WTC11 (cell line): ENCODE measurements around the gene C19orf44. TPM values are rescaled to one million over a fixed set of nuclear protein-coding genes. Genes with fewer than 3 reads are reported as not detected.

Source experiments
- ATAC-seq: fragments of 200-7000 bp; cut with Tn5 transposase; 2 replicates; pipeline ENCODE4 v1.10.0; 2021; ENCODE audit warnings: mild to moderate bottlenecking, moderate library complexity
- CTCF ChIA-PET: fragments of 300-600 bp; sonication (Branson Sonifier 250); formaldehyde crosslinking; loops from one replicate; lab custom pipeline; 2021; ENCODE audit warnings: antibody characterized with exemption; lab: Charles Lee
- POLR2A ChIA-PET: fragments of 350-600 bp; sonication (Branson Sonifier 250); formaldehyde crosslinking; loops from one replicate; lab custom pipeline; 2021; ENCODE audit warnings: antibody characterized with exemption; lab: Charles Lee
- DNase-seq: peaks from one replicate; pipeline ENCODE4 v3.0.0; 2021; ENCODE audit warnings: low spot score
- H3K27ac Mint-ChIP-seq: 2 replicates; pipeline ENCODE4 v1.8.0; 2021; ENCODE audit warnings: mixed read lengths
- H3K27me3 Mint-ChIP-seq: 2 replicates; pipeline ENCODE4 v1.8.0; 2021; ENCODE audit warnings: low read depth, mild to moderate bottlenecking, moderate library complexity, mixed read lengths
- H3K36me3 Mint-ChIP-seq: 2 replicates; pipeline ENCODE4 v1.8.0; 2021; ENCODE audit warnings: mixed read lengths
- H3K4me1 Mint-ChIP-seq: 2 replicates; pipeline ENCODE4 v1.8.0; 2022; ENCODE audit warnings: mixed read lengths
- H3K4me3 Mint-ChIP-seq: 2 replicates; pipeline ENCODE4 v1.8.0; 2021; ENCODE audit warnings: mild to moderate bottlenecking, moderate library complexity, mixed read lengths
- H3K9me3 Mint-ChIP-seq: 2 replicates; pipeline ENCODE4 v1.8.0; 2021; ENCODE audit warnings: mixed read lengths
- ATF1 ChIP-seq: sonication (generic); formaldehyde crosslinking; IDR thresholded peaks from 2 replicates; pipeline ENCODE4 v1.8.1; 2023; ENCODE audit warnings: mild to moderate bottlenecking, moderate library complexity, missing genetic modification reagents
- CREM ChIP-seq: sonication (generic); formaldehyde crosslinking; IDR thresholded peaks from 2 replicates; pipeline ENCODE4 v1.8.1; 2022; ENCODE audit warnings: mild to moderate bottlenecking, missing genetic modification reagents, moderate library complexity
- ELF4 ChIP-seq: sonication (generic); formaldehyde crosslinking; IDR thresholded peaks from 2 replicates; pipeline ENCODE4 v1.8.1; 2022; ENCODE audit warnings: low read depth, mild to moderate bottlenecking, moderate library complexity, missing genetic modification reagents
- GABPB1 ChIP-seq: sonication (generic); formaldehyde crosslinking; IDR thresholded peaks from 2 replicates; pipeline ENCODE4 v1.8.1; 2023; ENCODE audit warnings: mild to moderate bottlenecking, missing genetic modification reagents
- MXD4 ChIP-seq: fragments of 250-450 bp; sonication (Bioruptor Pico); IDR thresholded peaks from 2 replicates; pipeline ENCODE4 v1.8.0; 2021; ENCODE audit warnings: mild to moderate bottlenecking, moderate library complexity, borderline replicate concordance
- NFE2L1 ChIP-seq: sonication (generic); formaldehyde crosslinking; IDR thresholded peaks from 2 replicates; pipeline ENCODE4 v1.8.1; 2023; ENCODE audit warnings: missing genetic modification reagents
- OVOL2 ChIP-seq: fragments of 250-450 bp; sonication (Bioruptor Pico); IDR thresholded peaks from 2 replicates; pipeline ENCODE4 v1.9.0; 2021; ENCODE audit warnings: mild to moderate bottlenecking, borderline replicate concordance
- RELA ChIP-seq: sonication (generic); formaldehyde crosslinking; IDR thresholded peaks from 2 replicates; pipeline ENCODE4 v1.8.1; 2022; ENCODE audit warnings: missing genetic modification reagents, mild to moderate bottlenecking, borderline replicate concordance
- SMAD3 ChIP-seq: sonication (generic); formaldehyde crosslinking; IDR thresholded peaks from 2 replicates; pipeline ENCODE4 v1.8.0; 2022; ENCODE audit warnings: missing genetic modification reagents, mild to moderate bottlenecking, borderline replicate concordance
- SMAD4 ChIP-seq: sonication (generic); formaldehyde crosslinking; IDR thresholded peaks from 2 replicates; pipeline ENCODE4 v1.8.0; 2022; ENCODE audit warnings: mild to moderate bottlenecking, missing genetic modification reagents
- SP1 ChIP-seq: sonication (generic); formaldehyde crosslinking; conservative IDR thresholded peaks from 2 replicates; pipeline ENCODE4 v1.8.1; 2022; ENCODE audit warnings: missing genetic modification reagents
- ZNF138 ChIP-seq: sonication (generic); formaldehyde crosslinking; conservative IDR thresholded peaks from 2 replicates; pipeline ENCODE4 v1.8.1; 2022; ENCODE audit warnings: mild to moderate bottlenecking, moderate library complexity, missing genetic modification reagents
- ZNF232 ChIP-seq: sonication (generic); formaldehyde crosslinking; IDR thresholded peaks from 2 replicates; pipeline ENCODE4 v1.8.0; 2022; ENCODE audit warnings: mild to moderate bottlenecking, missing genetic modification reagents
- total RNA-seq: library from RNA; stranded (reverse); gene quantifications from 3 replicates; pipeline ENCODE4 v1.2.3, GENCODE V29; 2021
- TF ChIP-seq, protein P1 (sequence below): sonication (generic); formaldehyde crosslinking; IDR thresholded peaks from 2 replicates; pipeline ENCODE4 v1.8.1; 2023; ENCODE audit warnings: mild to moderate bottlenecking, missing genetic modification reagents
- TF ChIP-seq, protein P2 (sequence below): fragments of 250-450 bp; sonication (Bioruptor Pico); IDR thresholded peaks from 2 replicates; pipeline ENCODE4 v2.1.2; 2022; ENCODE audit warnings: mild to moderate bottlenecking, moderate library complexity
- TF ChIP-seq, protein P3 (sequence below): sonication (generic); formaldehyde crosslinking; IDR thresholded peaks from 2 replicates; pipeline ENCODE4 v1.8.0; 2022; ENCODE audit warnings: mild to moderate bottlenecking, missing genetic modification reagents
- TF ChIP-seq, protein P4 (sequence below): sonication (generic); formaldehyde crosslinking; IDR thresholded peaks from 2 replicates; pipeline ENCODE4 v1.8.1; 2022; ENCODE audit warnings: missing genetic modification reagents, borderline replicate concordance
- TF ChIP-seq, protein P5 (sequence below): sonication (generic); formaldehyde crosslinking; conservative IDR thresholded peaks from 2 replicates; pipeline ENCODE4 v1.8.1; 2022; ENCODE audit warnings: mild to moderate bottlenecking, missing genetic modification reagents
- TF ChIP-seq, protein P6 (sequence below): sonication (generic); formaldehyde crosslinking; IDR thresholded peaks from 2 replicates; pipeline ENCODE4 v1.8.1; 2022; ENCODE audit warnings: low read depth, mild to moderate bottlenecking, moderate library complexity, missing genetic modification reagents, borderline replicate concordance
- TF ChIP-seq, protein P7 (sequence below): sonication (generic); formaldehyde crosslinking; IDR thresholded peaks from 2 replicates; pipeline ENCODE4 v1.8.1; 2022; ENCODE audit warnings: low read depth, missing genetic modification reagents, borderline replicate concordance

The C19orf44 gene
- total RNA-seq, 1 experiment from 2014 or later, result 4.1 TPM

DNA sequence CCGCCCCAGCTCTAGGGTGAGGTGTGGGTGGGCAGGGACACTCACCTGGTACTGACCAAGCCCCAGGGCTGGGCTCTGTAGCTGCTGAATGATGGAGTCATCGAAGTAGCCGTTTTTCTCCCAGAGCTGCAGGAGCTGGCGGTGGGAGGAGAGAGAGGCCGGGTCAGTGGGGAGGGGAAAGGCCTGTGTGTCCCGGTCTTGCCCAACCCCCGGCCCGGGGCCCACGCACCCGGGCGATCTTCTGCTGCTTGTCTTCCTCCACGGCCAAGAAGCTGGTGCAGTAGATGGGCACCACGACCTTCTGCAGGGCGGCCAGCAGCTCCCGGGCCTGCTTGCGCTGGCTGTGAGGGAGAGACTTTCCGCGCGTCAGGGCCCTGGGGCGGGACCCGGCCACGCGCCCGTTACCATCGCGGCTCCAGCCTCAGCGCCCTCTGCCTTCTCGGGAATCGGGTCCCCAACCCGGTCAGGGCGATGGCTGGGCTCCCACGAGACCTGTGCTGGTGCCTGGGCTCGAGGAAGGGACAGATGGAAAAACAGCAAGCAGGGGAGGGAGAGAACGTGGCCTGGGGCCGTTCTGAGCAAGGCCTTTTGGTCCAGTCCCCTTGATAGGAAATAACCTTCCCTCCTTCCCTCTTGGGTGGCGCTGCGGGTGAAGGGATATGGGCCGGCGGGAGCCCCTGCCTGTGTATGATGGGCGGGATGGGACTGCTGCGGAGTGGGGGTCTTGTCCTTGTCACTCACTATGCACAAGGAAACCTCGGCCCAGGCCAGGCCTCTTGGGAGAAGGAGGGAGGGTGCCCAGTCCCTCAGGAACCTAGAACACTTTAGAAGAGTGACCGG, 34.6 kb downstream of the C19orf44 start:
- H3K36me3 Mint-ChIP-seq, result peaks cover 66% of the 10 kb centered on the region
- no peaks in the 10 kb centered on the region for H3K9me3 Mint-ChIP-seq
- H3K27ac Mint-ChIP-seq, result no peak overlapping the region
- no peaks in the 10 kb centered on the region for H3K27me3 Mint-ChIP-seq
- ChIA-PET POLR2A (no interaction called here), CTCF (interaction anchor here (1.9 kb wide), 1 partner anchor 89 kb away, joined by 4 read pairs; no protein-coding TSS in a partner anchor)
- ATAC-seq (no peak), DNase-seq (no peak)
- H3K4me3 Mint-ChIP-seq, result no peak overlapping the region
- no peaks in the 10 kb centered on the region for H3K4me1 Mint-ChIP-seq
- TF ChIP-seq MXD4 (CRISPR knock-in tag) (no peak), ATF1 (CRISPR knock-in tag) (no peak), OVOL2 (CRISPR knock-in tag) (no peak), ZNF138 (CRISPR knock-in tag) (no peak), RELA (CRISPR knock-in tag) (no peak), SMAD4 (CRISPR knock-in tag) (no peak), CREM (no peak), NFE2L1 (no peak), GABPB1 (CRISPR knock-in tag) (no peak), SMAD3 (CRISPR knock-in tag) (no peak), ZNF232 (CRISPR knock-in tag) (no peak), ELF4 (CRISPR knock-in tag) (no peak), SP1 (CRISPR knock-in tag) (no peak)
- TF ChIP-seq, protein P1, sequence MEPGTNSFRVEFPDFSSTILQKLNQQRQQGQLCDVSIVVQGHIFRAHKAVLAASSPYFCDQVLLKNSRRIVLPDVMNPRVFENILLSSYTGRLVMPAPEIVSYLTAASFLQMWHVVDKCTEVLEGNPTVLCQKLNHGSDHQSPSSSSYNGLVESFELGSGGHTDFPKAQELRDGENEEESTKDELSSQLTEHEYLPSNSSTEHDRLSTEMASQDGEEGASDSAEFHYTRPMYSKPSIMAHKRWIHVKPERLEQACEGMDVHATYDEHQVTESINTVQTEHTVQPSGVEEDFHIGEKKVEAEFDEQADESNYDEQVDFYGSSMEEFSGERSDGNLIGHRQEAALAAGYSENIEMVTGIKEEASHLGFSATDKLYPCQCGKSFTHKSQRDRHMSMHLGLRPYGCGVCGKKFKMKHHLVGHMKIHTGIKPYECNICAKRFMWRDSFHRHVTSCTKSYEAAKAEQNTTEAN (CRISPR knock-in tag), result no peak
- TF ChIP-seq, protein P2, sequence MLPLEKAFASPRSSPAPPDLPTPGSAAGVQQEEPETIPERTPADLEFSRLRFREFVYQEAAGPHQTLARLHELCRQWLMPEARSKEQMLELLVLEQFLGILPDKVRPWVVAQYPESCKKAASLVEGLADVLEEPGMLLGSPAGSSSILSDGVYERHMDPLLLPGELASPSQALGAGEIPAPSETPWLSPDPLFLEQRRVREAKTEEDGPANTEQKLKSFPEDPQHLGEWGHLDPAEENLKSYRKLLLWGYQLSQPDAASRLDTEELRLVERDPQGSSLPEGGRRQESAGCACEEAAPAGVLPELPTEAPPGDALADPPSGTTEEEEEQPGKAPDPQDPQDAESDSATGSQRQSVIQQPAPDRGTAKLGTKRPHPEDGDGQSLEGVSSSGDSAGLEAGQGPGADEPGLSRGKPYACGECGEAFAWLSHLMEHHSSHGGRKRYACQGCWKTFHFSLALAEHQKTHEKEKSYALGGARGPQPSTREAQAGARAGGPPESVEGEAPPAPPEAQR (CRISPR knock-in tag), result no peak
- TF ChIP-seq, protein P3, sequence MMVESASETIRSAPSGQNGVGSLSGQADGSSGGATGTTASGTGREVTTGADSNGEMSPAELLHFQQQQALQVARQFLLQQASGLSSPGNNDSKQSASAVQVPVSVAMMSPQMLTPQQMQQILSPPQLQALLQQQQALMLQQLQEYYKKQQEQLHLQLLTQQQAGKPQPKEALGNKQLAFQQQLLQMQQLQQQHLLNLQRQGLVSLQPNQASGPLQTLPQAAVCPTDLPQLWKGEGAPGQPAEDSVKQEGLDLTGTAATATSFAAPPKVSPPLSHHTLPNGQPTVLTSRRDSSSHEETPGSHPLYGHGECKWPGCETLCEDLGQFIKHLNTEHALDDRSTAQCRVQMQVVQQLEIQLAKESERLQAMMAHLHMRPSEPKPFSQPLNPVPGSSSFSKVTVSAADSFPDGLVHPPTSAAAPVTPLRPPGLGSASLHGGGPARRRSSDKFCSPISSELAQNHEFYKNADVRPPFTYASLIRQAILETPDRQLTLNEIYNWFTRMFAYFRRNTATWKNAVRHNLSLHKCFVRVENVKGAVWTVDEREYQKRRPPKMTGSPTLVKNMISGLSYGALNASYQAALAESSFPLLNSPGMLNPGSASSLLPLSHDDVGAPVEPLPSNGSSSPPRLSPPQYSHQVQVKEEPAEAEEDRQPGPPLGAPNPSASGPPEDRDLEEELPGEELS (CRISPR knock-in tag), result no peak
- TF ChIP-seq, protein P4, sequence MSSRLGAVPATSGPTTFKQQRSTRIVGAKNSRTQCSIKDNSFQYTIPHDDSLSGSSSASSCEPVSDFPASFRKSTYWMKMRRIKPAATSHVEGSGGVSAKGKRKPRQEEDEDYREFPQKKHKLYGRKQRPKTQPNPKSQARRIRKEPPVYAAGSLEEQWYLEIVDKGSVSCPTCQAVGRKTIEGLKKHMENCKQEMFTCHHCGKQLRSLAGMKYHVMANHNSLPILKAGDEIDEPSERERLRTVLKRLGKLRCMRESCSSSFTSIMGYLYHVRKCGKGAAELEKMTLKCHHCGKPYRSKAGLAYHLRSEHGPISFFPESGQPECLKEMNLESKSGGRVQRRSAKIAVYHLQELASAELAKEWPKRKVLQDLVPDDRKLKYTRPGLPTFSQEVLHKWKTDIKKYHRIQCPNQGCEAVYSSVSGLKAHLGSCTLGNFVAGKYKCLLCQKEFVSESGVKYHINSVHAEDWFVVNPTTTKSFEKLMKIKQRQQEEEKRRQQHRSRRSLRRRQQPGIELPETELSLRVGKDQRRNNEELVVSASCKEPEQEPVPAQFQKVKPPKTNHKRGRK (CRISPR knock-in tag), result no peak
- TF ChIP-seq, protein P5, sequence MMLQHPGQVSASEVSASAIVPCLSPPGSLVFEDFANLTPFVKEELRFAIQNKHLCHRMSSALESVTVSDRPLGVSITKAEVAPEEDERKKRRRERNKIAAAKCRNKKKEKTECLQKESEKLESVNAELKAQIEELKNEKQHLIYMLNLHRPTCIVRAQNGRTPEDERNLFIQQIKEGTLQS (CRISPR knock-in tag), result no peak
- TF ChIP-seq, protein P6, sequence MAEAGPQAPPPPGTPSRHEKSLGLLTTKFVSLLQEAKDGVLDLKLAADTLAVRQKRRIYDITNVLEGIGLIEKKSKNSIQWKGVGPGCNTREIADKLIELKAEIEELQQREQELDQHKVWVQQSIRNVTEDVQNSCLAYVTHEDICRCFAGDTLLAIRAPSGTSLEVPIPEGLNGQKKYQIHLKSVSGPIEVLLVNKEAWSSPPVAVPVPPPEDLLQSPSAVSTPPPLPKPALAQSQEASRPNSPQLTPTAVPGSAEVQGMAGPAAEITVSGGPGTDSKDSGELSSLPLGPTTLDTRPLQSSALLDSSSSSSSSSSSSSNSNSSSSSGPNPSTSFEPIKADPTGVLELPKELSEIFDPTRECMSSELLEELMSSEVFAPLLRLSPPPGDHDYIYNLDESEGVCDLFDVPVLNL (CRISPR knock-in tag), result no peak
- TF ChIP-seq, protein P7, sequence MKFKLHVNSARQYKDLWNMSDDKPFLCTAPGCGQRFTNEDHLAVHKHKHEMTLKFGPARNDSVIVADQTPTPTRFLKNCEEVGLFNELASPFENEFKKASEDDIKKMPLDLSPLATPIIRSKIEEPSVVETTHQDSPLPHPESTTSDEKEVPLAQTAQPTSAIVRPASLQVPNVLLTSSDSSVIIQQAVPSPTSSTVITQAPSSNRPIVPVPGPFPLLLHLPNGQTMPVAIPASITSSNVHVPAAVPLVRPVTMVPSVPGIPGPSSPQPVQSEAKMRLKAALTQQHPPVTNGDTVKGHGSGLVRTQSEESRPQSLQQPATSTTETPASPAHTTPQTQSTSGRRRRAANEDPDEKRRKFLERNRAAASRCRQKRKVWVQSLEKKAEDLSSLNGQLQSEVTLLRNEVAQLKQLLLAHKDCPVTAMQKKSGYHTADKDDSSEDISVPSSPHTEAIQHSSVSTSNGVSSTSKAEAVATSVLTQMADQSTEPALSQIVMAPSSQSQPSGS (CRISPR knock-in tag), result no peak
- TF ChIP-seq, all 79 proteins: peak for 0
